ENCODE data around the gene ATXN3L.

ATXN3L gene

DNA sequence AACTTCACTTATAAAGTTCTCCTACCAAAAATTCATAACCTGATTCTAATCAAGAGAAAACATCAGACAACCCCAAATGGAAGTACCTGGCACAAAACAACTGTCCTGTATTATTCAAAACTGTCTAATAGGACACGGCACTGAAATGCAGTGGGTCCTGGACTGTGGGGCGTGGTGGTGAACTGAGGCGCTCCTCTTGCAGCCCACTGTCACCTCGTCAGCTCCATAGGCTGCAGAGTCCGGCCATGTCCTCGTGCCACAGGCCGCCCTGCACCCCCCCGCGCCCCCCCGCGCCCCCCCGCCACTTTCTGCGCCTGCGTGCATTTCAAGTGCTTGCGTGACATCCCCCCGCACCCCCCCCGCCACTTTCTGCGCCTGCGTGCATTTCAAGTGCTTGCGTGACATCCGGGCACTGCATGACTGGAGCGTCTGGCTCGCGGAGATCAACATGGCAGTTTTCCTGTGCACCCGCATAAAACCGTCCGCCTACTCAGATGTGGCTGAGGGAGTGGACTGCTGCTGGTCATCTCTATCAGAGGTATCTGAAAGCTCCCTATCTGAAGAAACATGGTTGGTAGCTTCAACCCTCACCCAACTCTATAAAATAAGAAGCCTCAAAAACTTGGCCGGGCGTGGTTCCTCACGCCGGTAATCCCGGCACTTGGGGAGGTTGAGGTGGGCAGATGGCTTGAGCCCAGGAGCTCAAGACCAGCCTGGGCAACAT is 28.8 kb downstream of the ATXN3L start:
- ATAC-seq (replicated peaks) = no peak
- H3K27me3 Mint-ChIP-seq = peaks cover 0 to 5% of the 10 kb centered on the region in 2 donors
- H3K4me1 Mint-ChIP-seq = peaks cover 3 to 10% of the 10 kb centered on the region in 2 donors
- H3K9me3 Mint-ChIP-seq = no peaks in the 10 kb centered on the region
- no peak overlapping the region for H3K27ac Mint-ChIP-seq
- no peak overlapping the region for H3K4me3 Mint-ChIP-seq
- no peaks in the 10 kb centered on the region for H3K36me3 Mint-ChIP-seq
- no peak for DNase-seq

DNA sequence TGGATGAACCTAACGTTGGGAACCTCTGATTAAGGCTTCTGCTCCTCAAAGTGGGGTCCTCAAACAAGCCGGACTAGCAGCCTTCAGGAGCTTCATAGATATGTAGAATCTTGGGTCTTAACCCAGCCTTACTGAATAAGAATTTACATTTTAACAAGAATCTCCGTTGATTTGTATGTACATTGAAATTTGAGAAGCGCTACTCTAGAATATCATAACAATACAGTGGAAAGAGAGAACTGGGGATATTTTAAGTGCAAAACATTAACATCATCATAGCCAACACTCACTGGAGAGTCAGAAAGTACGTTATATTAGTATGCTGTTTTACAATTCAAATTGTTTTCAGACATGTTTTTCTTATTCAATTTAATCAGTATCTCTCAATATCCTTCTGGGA is 31.2 kb downstream of the ATXN3L start:
- Mint-ChIP-seq H3K4me3 (no peak overlapping the region), H3K4me1 (peaks cover 6 to 16% of the 10 kb centered on the region in 2 donors), H3K36me3 (peaks cover 6 to 7% of the 10 kb centered on the region in 2 donors), H3K9me3 (peaks cover 6% of the 10 kb centered on the region in 2 donors), H3K27me3 (peaks cover 0 to 5% of the 10 kb centered on the region in 2 donors), H3K27ac (no peak overlapping the region)
- DNase-seq (no peak), ATAC-seq (replicated peaks) (no peak)

DNA sequence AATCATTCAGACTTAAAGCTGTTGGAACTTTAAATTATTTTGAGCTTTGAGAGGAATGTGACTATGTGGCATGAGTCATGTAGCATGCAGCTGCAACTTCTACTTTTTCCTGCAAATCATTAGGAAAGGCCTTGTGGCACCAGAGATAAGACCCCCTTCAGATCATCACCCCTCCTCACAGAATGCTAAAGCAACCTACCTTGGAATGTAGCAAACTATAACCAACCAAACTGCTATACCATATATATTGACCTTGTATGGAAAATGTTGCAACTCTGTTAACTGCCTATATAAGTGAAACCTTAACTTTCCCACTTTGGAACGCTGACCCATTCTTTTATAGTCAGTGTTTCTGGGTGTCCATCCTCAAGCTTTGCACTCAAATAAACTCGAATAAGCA is 32.0 kb downstream of the ATXN3L start:
- Mint-ChIP-seq H3K4me3 (no peak overlapping the region), H3K9me3 (peaks cover 6% of the 10 kb centered on the region in 2 donors), H3K27ac (no peak overlapping the region), H3K27me3 (peaks cover 0 to 5% of the 10 kb centered on the region in 2 donors), H3K36me3 (peaks cover 6 to 7% of the 10 kb centered on the region in 2 donors), H3K4me1 (peaks cover 6 to 20% of the 10 kb centered on the region in 2 donors)
- ATAC-seq (replicated peaks) (no peak), DNase-seq (no peak)

DNA sequence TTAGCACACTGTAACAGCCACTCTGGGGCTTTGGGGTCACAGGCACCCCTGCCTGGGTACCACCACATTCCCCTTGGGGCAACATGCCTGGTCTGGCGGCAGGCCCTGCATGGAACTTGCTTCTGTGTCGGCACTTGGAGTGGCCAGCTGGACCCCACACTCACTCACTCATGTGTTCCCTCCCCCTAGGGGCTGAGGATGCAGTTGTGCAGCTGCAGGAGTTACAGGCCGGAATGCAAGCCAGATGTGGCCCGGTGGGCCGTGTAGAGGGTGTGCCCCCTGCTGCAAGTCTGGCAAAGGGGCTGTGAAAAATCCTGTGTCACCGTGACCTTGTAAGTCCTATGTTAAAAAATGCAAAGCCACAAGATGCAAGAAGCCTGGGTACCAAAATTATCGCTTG is 34.2 kb downstream of the ATXN3L start:
- H3K36me3 Mint-ChIP-seq = peaks cover 7 to 9% of the 10 kb centered on the region in 2 donors
- H3K4me1 Mint-ChIP-seq = peaks cover 6 to 26% of the 10 kb centered on the region in 2 donors
- ATAC-seq (replicated peaks) = no peak

DNA sequence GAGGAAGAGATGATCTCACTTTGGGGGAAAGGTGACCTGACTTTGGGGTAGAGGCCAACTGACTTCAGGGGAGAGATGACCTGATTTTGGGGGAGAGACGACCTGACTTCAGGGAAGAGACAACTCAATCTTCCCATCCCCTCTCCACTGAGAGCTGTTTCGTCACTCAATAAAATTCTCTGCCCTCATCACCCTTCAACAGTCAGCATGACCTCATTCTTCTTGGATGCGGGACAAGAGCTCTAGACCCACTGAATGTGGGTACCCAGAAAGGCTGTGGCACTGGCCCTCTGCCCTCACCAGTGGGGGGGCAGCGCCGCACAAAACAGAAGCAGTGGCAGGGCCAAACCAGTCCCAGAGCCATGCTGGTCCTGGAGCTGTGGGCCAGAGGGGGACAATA is 34.6 kb downstream of the ATXN3L start:
- H3K4me3 Mint-ChIP-seq = no peak overlapping the region
- H3K4me1 Mint-ChIP-seq = peaks cover 4 to 22% of the 10 kb centered on the region in 2 donors

More for the DNA sequence above, 34.2 kb downstream of the ATXN3L start:
- H3K9me3 Mint-ChIP-seq = peaks cover 6 to 9% of the 10 kb centered on the region in 2 donors
- no peak overlapping the region for H3K27ac Mint-ChIP-seq
- no peak overlapping the region for H3K4me3 Mint-ChIP-seq
- DNase-seq = no peak
- peaks cover 0 to 17% of the 10 kb centered on the region in 2 donors for H3K27me3 Mint-ChIP-seq

DNA sequence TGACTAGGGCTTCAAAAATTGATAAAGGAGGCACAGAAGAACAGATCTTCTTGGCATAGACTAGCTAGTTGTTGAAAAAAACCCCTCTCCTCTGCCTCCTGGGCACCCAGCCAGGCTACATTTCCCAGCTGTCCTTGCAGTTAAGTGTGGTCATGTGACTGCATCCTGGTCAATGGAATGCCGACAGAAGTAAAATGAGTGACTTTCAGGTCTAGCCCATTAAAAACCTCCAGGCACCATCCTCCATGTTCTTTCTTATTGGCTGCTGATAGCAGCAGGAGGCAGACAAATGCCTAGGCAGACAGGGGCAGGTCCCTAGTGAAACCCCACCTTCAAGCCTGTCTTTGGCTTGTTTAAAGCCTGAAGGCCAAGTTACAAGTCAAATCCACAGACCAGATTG is 35.3 kb downstream of the ATXN3L start:
- Mint-ChIP-seq H3K4me1 (peaks cover 3 to 16% of the 10 kb centered on the region in 2 donors), H3K9me3 (peaks cover 6 to 9% of the 10 kb centered on the region in 2 donors), H3K27ac (no peak overlapping the region), H3K4me3 (no peak overlapping the region), H3K27me3 (peaks cover 0 to 19% of the 10 kb centered on the region in 2 donors), H3K36me3 (peaks cover 7 to 9% of the 10 kb centered on the region in 2 donors)
- no peak for ATAC-seq (replicated peaks)
- DNase-seq = no peak

More for the DNA sequence above, 34.6 kb downstream of the ATXN3L start:
- Mint-ChIP-seq H3K9me3 (peaks cover 6 to 9% of the 10 kb centered on the region in 2 donors), H3K36me3 (peaks cover 7 to 9% of the 10 kb centered on the region in 2 donors), H3K27ac (no peak overlapping the region), H3K27me3 (peaks cover 0 to 19% of the 10 kb centered on the region in 2 donors)
- no peak for DNase-seq
- no peak for ATAC-seq (replicated peaks)

DNA sequence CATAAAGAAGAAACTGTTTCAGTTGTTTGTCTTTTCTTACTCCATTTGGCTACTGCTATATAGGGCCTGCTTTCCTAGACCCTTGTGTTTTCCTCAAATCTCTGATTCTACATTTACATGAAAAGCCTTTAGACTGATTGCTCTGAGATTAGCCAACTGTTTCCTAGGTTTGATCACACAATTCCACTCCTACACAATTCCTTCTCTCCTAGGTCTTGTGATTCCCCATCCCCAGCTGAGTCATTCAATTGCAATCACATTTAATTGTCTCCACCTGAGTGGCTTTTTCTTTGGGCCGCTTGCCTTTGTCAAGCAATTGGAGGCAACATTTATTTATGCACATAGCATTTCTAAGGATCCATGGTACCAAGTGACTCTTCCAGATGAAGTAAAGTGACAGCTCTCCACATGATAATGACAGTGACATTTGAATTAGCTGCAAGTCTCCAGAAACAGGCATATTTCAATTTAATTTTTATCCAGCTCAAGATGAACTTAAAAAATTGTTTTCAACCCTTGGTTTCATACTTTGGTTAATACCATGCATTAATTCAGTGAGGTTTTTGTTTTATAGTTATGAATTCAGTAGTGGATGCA is 35.8 kb downstream of the ATXN3L start:
- Mint-ChIP-seq H3K27ac (peak overlapping the region; percentile 1), H3K4me1 (peaks cover 3 to 16% of the 10 kb centered on the region in 2 donors), H3K27me3 (peaks cover 0 to 19% of the 10 kb centered on the region in 2 donors), H3K36me3 (peaks cover 7 to 9% of the 10 kb centered on the region in 2 donors), H3K4me3 (no peak overlapping the region), H3K9me3 (peaks cover 6 to 9% of the 10 kb centered on the region in 2 donors)
- DNase-seq (no peak), ATAC-seq (replicated peaks) (no peak)

DNA sequence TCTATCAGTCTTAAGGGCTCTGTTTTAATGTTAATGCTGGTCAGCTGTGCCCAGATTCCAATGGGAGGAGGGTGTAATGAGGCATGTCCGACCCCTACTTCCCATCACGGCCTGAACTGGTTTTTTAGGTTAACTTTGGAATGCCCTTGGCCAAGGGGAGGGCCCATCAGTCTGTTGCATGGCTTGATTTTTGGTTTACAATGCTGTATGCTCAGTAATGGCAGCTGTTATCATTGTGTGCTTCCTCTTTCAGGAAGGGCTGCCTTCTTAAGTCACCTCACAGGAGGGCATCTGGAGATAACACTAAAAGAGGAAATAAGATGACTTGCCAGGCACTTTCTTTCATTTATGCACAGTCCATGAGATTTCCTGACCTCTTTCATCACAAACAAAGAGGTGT is 36.3 kb downstream of the ATXN3L start:
- peak overlapping the region; percentile 20 for H3K27ac Mint-ChIP-seq
- peaks cover 6 to 9% of the 10 kb centered on the region in 2 donors for H3K9me3 Mint-ChIP-seq
- no peak overlapping the region for H3K4me3 Mint-ChIP-seq
- H3K4me1 Mint-ChIP-seq = peaks cover 3 to 16% of the 10 kb centered on the region in 2 donors
- ATAC-seq (replicated peaks) (peak; percentile 86 to 87), DNase-seq (no peak)
- H3K36me3 Mint-ChIP-seq = peaks cover 7 to 9% of the 10 kb centered on the region in 2 donors
- peaks cover 0 to 19% of the 10 kb centered on the region in 2 donors for H3K27me3 Mint-ChIP-seq

DNA sequence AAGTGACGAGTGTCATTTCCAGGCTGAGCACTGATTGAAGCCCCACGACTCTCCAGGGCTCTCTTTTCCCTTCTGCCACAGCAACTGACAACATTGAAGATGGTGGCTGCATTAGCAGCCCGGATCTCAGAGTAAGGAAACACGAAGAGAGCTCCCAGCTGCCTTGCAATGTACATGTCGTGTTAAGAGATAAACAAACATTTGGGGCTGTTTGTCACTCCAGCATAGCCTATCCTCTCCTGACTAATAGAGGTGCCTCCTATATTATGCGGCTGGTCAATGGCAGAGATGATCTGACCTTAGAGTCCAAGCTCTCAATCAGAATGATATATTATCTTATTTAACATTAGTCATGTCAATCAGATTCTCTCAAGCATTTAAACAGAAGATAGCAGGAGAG is 38.6 kb downstream of the ATXN3L start:
- Mint-ChIP-seq H3K27me3 (peaks cover 0 to 14% of the 10 kb centered on the region in 2 donors), H3K9me3 (peaks cover 6 to 9% of the 10 kb centered on the region in 2 donors), H3K4me1 (peaks cover 3 to 16% of the 10 kb centered on the region in 2 donors), H3K4me3 (no peak overlapping the region), H3K36me3 (peaks cover 7 to 9% of the 10 kb centered on the region in 2 donors), H3K27ac (no peak overlapping the region)
- ATAC-seq (replicated peaks) = no peak
- DNase-seq = no peak

DNA sequence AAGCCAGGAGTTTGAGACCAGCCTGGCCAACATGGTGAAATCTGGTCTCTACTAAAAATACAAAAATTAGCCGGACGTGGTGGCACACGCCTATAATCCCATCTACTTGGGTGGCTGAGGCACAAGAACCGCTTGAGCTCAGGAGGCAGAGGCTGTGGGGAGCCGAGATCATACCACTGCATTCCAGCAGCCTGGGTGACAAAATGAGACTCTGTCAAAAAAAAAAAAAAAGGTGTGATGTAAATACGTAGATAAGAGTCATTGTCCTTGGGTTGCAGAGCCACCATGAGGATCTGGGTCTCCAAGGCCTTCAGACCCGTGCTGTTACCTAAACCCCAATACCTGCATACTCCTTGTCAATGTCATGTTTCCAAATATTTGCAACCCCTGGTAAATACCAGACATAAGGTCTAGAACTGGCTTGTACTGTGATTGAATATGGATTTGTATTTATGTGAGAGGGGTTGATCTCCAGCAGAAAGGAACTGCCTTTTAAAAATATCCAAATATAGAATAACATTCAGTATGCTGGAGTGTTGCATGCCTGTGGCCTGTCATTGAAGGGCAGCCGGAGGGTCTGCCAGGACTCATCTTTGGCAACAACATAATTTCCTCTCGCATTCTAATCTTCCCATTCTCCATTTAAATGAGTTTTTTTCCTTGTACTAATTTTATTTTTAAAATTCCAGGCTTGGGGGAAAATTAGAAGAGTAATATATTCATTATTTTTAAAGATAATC is 40.4 kb downstream of the ATXN3L start:
- Mint-ChIP-seq H3K27ac (no peak overlapping the region), H3K27me3 (peaks cover 0 to 14% of the 10 kb centered on the region in 2 donors)
- DNase-seq = no peak

DNA sequence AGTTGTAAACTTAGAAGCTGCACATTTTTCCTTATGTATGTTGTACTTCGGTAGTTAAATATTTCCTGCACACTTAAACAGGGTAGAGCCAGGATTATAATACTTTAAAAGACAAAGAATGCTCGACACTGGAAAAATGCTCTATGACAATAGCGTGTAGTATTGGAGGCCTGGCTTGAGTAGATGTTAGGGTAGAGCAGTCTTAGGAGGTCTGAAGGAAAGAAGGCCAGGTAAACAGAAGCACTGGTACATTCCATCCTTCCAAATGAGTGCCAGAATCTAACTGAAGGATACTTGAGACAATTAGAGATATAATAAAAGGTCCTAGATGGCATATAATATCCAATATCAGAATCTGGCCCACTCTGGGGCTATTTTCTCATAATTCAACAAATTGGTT is 42.3 kb downstream of the ATXN3L start:
- Mint-ChIP-seq H3K4me1 (peaks cover 0 to 6% of the 10 kb centered on the region in 2 donors), H3K27me3 (peaks cover 0 to 14% of the 10 kb centered on the region in 2 donors), H3K9me3 (peaks cover 0 to 3% of the 10 kb centered on the region in 2 donors), H3K4me3 (no peak overlapping the region), H3K36me3 (peaks cover 0 to 3% of the 10 kb centered on the region in 2 donors), H3K27ac (no peak overlapping the region)
- ATAC-seq (replicated peaks) (no peak), DNase-seq (no peak)

More for the DNA sequence above, 40.4 kb downstream of the ATXN3L start:
- Mint-ChIP-seq H3K36me3 (peaks cover 0 to 3% of the 10 kb centered on the region in 2 donors), H3K9me3 (peaks cover 0 to 5% of the 10 kb centered on the region in 2 donors), H3K4me1 (peaks cover 3 to 16% of the 10 kb centered on the region in 2 donors), H3K4me3 (no peak overlapping the region)
- ATAC-seq (replicated peaks) = no peak

DNA sequence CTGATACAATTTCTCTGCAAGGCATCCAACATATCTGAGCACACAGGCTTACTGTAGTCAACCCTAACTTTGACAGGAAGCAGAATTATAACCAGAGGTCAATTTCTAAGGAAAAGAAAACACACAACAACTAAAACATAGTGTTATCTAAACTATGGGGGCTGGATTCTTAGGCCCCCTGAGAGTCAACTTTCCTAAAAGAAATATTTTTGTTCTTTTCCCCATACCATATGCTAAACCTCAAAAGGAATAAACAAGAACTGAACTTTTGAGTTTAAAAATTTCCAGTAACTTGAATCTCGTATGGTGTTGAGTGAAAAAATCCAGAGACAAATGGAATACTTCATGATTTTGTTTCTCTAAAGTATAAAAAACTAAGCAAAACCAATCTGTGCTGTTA is 42.9 kb downstream of the ATXN3L start:
- peaks cover 0 to 1% of the 10 kb centered on the region in 2 donors for H3K36me3 Mint-ChIP-seq
- peaks cover under 1 to 2% of the 10 kb centered on the region in 2 donors for H3K4me1 Mint-ChIP-seq
- no peak overlapping the region for H3K4me3 Mint-ChIP-seq
- peaks cover 0 to 11% of the 10 kb centered on the region in 2 donors for H3K27me3 Mint-ChIP-seq
- no peak for DNase-seq
- no peak overlapping the region for H3K27ac Mint-ChIP-seq
- H3K9me3 Mint-ChIP-seq = peaks cover 0 to 1% of the 10 kb centered on the region in 2 donors
- ATAC-seq (replicated peaks) = no peak

DNA sequence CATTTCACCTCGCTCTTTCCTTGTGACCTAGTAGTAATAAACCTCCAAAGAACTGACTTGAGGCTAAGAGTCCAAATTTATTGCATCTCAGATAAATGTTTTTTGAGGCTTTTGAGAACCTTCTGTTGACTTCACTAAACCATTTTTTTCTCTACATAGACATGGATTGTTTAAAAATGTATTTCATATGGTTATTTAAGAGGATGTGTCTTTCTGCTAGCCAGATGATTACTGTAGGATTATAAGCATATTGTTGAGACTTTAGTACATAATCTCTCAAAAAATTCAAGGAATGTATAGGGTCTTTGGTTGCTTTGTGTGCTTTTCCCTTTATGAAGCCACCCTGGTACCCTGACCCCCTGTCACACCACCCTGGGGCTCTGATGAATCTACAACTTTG is 44.8 kb downstream of the ATXN3L start:
- Mint-ChIP-seq H3K9me3 (no peaks in the 10 kb centered on the region), H3K27ac (no peak overlapping the region), H3K27me3 (no peaks in the 10 kb centered on the region), H3K4me1 (peaks cover 0 to 3% of the 10 kb centered on the region in 2 donors), H3K4me3 (no peak overlapping the region), H3K36me3 (no peaks in the 10 kb centered on the region)
- no peak for ATAC-seq (replicated peaks)
- DNase-seq = no peak

DNA sequence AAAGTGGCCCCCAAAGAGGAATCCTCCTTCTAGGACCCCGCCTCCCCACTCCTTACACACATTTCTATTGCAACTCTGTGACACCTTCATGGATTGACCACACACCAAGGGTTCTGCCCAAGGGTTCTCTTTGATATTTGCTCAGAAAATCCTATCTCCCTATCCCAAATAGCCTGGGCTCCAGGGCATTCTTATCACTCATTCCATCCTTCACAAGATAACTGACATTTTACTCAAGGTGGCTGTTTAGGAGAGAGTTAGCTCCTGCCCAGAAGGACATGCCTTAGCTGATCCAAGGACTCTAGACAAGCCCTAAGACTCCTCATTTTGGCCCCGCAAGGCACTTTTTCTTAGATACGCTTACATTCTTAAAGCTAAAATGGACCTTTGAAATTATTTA is 47.4 kb downstream of the ATXN3L start:
- H3K4me1 Mint-ChIP-seq = peaks cover 0 to 3% of the 10 kb centered on the region in 2 donors
- ATAC-seq (replicated peaks) (no peak), DNase-seq (no peak)

More for the DNA sequence above, 47.4 kb downstream of the ATXN3L start:
- Mint-ChIP-seq H3K9me3 (no peaks in the 10 kb centered on the region), H3K27ac (no peak overlapping the region), H3K4me3 (no peak overlapping the region), H3K36me3 (no peaks in the 10 kb centered on the region), H3K27me3 (no peaks in the 10 kb centered on the region)
